Stimulated activated CD4-positive, alpha-beta T cell treated with anti-CD3 and anti-CD28 coated beads, Interleukin-4, amount 100 ng/mL, for 1 hour (primary cell): ENCODE data around the gene PRICKLE3.

ENCODE experiments used
- DNase-seq: peaks from one replicate; pipeline ENCODE4 v3.0.0-alpha.2; 2020

The PRICKLE3 gene

GRCh38 chrX:49204709-49205108 is 18.5 kb upstream of the PRICKLE3 start:
- DNase-seq: no peak

- no peak for DNase-seq
Observed at GRCh38 chrX:49204017-49204416, 17.8 kb upstream of the PRICKLE3 start.

- DNase-seq: no peak
Observed at GRCh38 chrX:49203536-49203935, 17.4 kb upstream of the PRICKLE3 start.

- no peak for DNase-seq
Observed at GRCh38 chrX:49202022-49202421, 15.8 kb upstream of the PRICKLE3 start.

GRCh38 chrX:49199906-49200771 is 14.0 kb upstream of the PRICKLE3 start, which contains the start of gene SYP:
Gene SYP (minus strand): TSS chrX:49200193. CDS start chrX:49200186, 7 bp downstream.
- DNase-seq: peak; percentile 87

- DNase-seq: no peak
Observed at GRCh38 chrX:49199315-49199595, 13.1 kb upstream of the PRICKLE3 start.

- DNase-seq: no peak
Observed at GRCh38 chrX:49198540-49199314, 12.6 kb upstream of the PRICKLE3 start.

GRCh38 chrX:49197543-49198087 is 11.4 kb upstream of the PRICKLE3 start:
- no peak for DNase-seq

- DNase-seq: no peak
Observed at GRCh38 chrX:49193542-49193964, 7.4 kb upstream of the PRICKLE3 start.

- no peak for DNase-seq
Observed at GRCh38 chrX:49192722-49193328, 6.7 kb upstream of the PRICKLE3 start.

- peak; percentile 31 for DNase-seq
Observed at GRCh38 chrX:49191574-49192011, 5.4 kb upstream of the PRICKLE3 start.

GRCh38 chrX:49190821-49191573 is 4.8 kb upstream of the PRICKLE3 start:
- DNase-seq: peak; percentile 74

- DNase-seq: no peak
Observed at GRCh38 chrX:49189606-49190005, 3.4 kb upstream of the PRICKLE3 start.

- no peak for DNase-seq
Observed at GRCh38 chrX:49188468-49189076, 2.4 kb upstream of the PRICKLE3 start.

GRCh38 chrX:49187526-49187925 is 1.4 kb upstream of the PRICKLE3 start:
- DNase-seq: no peak

- no peak for DNase-seq
Observed at GRCh38 chrX:49187028-49187394, 838 bp upstream of the PRICKLE3 start.

- DNase-seq: peak; percentile 29
Observed at GRCh38 chrX:49184294-49185281, 1.6 kb downstream of the PRICKLE3 start.

- no peak for DNase-seq
Observed at GRCh38 chrX:49183701-49184281, 2.4 kb downstream of the PRICKLE3 start.

- no peak for DNase-seq
Observed at GRCh38 chrX:49179358-49179757, 6.8 kb downstream of the PRICKLE3 start.

GRCh38 chrX:49178537-49178936 is 7.6 kb downstream of the PRICKLE3 start:
- no peak for DNase-seq
